Uterine smooth muscle cell (primary cell): ENCODE results near the gene CCDC141. TPM values are rescaled to one million over a fixed set of nuclear protein-coding genes. Genes with fewer than 3 reads are reported as not detected.

ENCODE experiments used
- total RNA-seq: library from RNA; depleted of rRNA; stranded (reverse); fragments of >200 nt; gene quantifications from 2 replicates; pipeline ENCODE4 v1.2.3, GENCODE V29; 2014

CCDC141 gene, protein sequence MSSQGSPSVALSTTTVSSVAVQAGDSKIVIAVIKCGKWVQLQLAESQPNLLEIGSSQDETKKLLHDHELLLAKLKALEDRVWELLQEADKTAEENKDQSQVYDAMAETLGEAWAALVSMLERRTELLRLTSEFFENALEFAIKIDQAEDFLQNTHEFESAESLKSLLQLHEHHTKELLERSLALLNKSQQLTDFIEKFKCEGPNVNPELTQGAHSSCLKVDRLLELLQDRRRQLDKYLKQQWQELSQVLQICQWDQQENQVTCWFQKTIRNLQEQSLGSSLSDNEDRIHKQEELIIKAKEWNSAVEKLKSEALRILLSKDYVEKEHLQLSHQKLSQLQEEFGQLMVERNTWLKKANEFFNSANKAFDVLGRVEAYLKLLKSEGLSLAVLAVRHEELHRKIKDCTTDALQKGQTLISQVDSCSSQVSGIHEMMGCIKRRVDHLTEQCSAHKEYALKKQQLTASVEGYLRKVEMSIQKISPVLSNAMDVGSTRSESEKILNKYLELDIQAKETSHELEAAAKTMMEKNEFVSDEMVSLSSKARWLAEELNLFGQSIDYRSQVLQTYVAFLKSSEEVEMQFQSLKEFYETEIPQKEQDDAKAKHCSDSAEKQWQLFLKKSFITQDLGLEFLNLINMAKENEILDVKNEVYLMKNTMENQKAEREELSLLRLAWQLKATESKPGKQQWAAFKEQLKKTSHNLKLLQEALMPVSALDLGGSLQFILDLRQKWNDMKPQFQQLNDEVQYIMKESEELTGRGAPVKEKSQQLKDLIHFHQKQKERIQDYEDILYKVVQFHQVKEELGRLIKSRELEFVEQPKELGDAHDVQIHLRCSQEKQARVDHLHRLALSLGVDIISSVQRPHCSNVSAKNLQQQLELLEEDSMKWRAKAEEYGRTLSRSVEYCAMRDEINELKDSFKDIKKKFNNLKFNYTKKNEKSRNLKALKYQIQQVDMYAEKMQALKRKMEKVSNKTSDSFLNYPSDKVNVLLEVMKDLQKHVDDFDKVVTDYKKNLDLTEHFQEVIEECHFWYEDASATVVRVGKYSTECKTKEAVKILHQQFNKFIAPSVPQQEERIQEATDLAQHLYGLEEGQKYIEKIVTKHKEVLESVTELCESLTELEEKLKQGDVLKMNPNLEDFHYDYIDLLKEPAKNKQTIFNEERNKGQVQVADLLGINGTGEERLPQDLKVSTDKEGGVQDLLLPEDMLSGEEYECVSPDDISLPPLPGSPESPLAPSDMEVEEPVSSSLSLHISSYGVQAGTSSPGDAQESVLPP (N-terminal part only)
- 0.11 TPM in 1 of 2 replicates, not detected in the other for total RNA-seq

DNA sequence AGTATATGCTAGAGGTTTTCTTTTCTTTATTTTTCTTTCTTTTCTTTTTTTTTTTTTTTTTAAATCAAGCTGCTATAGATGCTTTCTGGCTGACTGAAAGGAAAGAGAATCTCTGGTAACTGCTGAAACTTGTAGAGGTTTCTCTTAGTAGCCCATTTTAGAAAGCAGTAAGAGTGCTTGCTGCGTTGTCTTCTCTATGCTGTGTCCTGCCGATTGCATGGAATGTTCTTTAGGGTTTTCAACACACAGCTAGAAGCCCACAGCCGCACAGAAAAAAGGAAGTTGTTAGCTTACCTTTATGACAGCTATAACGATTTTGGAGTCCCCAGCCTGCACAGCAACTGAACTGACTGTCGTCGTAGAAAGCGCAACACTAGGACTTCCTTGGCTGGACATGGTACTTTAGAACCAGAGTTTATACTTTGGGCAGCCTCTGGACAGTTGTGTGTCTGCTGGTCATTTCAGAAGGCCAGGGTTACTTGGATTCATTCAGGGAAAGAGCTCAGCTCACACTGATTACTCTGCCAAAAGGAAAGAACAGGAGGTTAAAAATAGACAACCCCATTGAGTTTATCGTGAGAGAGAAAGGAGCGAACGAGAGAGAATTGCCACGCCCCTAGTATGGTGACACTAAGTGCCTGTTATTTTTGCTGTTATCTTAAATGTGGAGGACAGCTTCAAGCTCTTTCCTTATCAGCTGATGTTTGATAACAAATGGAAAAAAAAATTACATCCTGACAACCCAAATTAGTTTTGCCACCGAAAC is at the start of gene CCDC141:
Gene CCDC141 (minus strand): TSS at position 592 of the 766 bp plus-strand sequence. CDS start 196 bp downstream, at position 396.

DNA sequence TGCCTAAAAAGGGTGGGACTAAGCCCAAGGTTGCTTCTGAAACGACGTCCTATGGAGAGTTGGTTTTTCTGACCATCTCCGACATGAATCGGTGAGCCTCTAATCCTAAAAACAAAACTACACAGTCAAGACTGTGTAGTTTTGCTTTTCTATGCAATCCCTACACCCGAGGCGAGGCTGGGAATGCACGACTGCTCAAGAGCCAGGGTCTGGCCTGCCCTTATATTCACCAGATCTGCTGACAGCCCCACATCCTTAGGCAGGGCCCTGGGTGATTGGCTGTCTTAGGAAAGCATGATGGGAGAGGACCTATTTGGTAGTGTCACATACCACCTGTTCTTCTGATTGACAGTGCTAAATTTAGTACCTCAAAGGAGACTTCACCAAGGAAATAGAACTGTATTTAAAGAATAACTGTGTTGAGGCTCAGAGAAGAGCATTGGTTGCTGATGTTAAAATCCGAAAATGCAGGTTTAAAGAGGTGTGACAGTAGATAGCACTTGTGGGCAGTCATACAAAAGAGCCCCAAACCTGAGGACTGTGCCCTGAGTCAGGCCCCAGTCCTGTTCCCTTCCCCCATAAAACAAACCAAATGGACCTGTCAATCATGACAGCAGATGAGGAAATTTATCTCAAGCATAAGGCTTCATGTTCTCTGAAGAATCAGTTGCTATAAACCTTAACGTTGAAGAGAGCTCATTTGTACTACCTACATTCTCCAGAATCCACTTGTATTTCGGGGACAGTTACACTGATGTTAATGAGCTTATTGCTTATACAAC is 242.5 kb downstream of the CCDC141 start, which contains the start of gene TTN:
Gene TTN (minus strand): TSS at position 197 of the 782 bp plus-strand sequence. CDS start 2,781 bp downstream, outside the sequence.

Other genes with a start within 250 kb of the CCDC141 start
- 1.7 and 3.9 TPM in 2 replicates for gene TTN, start 242.7 kb downstream of the CCDC141 start, total RNA-seq
- 16.6 and 19.2 TPM in 2 replicates for gene SESTD1, start 214.7 kb upstream of the CCDC141 start, total RNA-seq